Brain microvascular endothelial cell (primary cell): ENCODE measurements around the gene PTPRN2.
"Not testable (repeated sequence)": the region's sequence is repeated elsewhere in the genome, so short reads cannot be mapped to it uniquely, and the experiment has no call there.

Experiments used
- DNase-seq: peaks from one replicate; pipeline ENCODE4 v3.0.0-alpha.2; 2020
- H3K27ac ChIP-seq: fragments of 250-450 bp; sonication (Bioruptor Pico); 2 replicates; pipeline ENCODE4 v1.5.1; 2020; ENCODE audit warnings: mild to moderate bottlenecking, moderate library complexity
- H3K27me3 ChIP-seq: fragments of 250-450 bp; sonication (Bioruptor Pico); replicated peaks from 2 replicates; pipeline ENCODE4 v1.5.1; 2020; ENCODE audit warnings: mild to moderate bottlenecking
- H3K36me3 ChIP-seq: fragments of 250-450 bp; sonication (Bioruptor Pico); replicated peaks from 2 replicates; pipeline ENCODE4 v1.5.1; 2020; ENCODE audit warnings: mild to moderate bottlenecking
- H3K4me3 ChIP-seq: 2 replicates; pipeline ENCODE4 v1.5.1; 2011; ENCODE audit warnings: low read depth, mild to moderate bottlenecking, control low read depth, low read length, moderate library complexity
- CTCF ChIP-seq: IDR thresholded peaks from 2 replicates; pipeline ENCODE4 v1.5.1; 2011; ENCODE audit warnings: low read depth, mild to moderate bottlenecking, moderate library complexity, low read length, control low read depth, inconsistent platforms; ENCODE audit errors: missing control alignments
- in situ Hi-C: cut with HindIII; loops from 2 replicates; pipeline ENCODE4 v1.10.0; 2017; ENCODE audit warnings: low sequenced_read_pairs, low pct_ligation_motif_present

The PTPRN2 gene

DNA sequence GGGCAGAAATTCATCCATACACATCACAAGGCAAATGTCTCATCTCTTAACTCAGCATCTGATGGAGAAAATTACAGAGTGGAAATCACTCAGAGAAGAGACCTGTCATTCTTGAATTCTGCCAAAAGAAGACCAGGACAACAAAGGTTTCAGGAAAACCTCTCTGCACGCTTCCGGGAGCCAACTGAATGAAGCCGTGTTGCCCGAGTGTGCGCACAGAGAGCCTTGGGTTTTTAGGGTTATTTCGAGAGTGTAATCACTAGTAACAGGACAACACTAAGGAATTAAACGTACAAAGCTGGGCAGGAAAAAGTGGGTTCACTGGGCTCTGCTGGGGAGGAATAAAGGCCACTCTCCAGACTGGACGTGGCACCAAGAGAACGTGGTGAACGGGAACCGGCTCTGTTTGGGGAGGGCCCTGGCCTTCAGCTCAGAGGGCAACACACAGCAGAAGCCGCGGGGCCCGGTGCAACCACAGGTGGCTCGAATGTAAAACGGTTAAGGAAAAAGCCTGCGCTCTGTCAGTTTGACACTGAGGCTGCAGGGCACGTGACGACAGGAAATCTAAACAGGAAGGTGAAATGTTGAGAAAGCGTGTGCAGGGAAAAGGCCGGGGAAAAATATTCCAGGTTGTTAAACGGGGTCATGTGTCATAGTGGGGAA lies 919.3 kb downstream of the PTPRN2 start:
- no peak for TF ChIP-seq CTCF
- in situ Hi-C loops = no loop called here
- DNase-seq = no peak
- no peaks in the 10 kb centered on the region for H3K36me3 ChIP-seq
- no peaks in the 10 kb centered on the region for H3K27me3 ChIP-seq
- H3K27ac ChIP-seq = no peak overlapping the region
- H3K4me3 ChIP-seq = no peak overlapping the region

GRCh38 chr7:157667731-157668130 lies 919.9 kb downstream of the PTPRN2 start:
- Histone ChIP-seq H3K36me3 (no peaks in the 10 kb centered on the region), H3K27ac (no peak overlapping the region), H3K27me3 (no peaks in the 10 kb centered on the region), H3K4me3 (no peak overlapping the region)
- DNase-seq = no peak
- no peak for TF ChIP-seq CTCF
- in situ Hi-C loops = no loop called here

DNA sequence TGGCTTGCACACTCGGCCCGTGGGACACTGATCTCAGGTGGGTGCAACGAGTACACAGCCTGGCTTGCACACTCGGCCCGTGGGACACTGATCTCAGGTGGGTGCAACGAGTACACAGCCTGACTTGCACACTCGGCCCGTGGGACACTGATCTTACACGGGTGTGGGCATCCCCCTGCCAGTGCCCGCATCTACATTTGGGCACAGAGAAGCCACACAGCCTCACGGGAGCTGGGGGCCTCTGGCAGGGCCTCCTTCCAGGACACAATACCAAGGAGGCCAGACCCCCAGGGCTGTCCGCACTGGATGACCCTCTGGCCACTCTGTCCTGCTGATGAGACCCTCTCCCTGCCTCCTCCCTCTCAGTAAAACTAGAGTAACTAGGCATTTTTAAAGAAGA lies 920.4 kb downstream of the PTPRN2 start:
- Histone ChIP-seq H3K27ac (no peak overlapping the region), H3K4me3 (no peak overlapping the region), H3K36me3 (no peaks in the 10 kb centered on the region), H3K27me3 (no peaks in the 10 kb centered on the region)
- no peak for TF ChIP-seq CTCF
- in situ Hi-C loops = no loop called here
- DNase-seq = no peak

GRCh38 chr7:157666530-157667040 lies 921.0 kb downstream of the PTPRN2 start:
- no peak overlapping the region for H3K4me3 ChIP-seq
- no peaks in the 10 kb centered on the region for H3K36me3 ChIP-seq
- no peaks in the 10 kb centered on the region for H3K27me3 ChIP-seq
- no peak for DNase-seq
- no peak overlapping the region for H3K27ac ChIP-seq
- no peak for TF ChIP-seq CTCF
- in situ Hi-C loops = no loop called here

DNA sequence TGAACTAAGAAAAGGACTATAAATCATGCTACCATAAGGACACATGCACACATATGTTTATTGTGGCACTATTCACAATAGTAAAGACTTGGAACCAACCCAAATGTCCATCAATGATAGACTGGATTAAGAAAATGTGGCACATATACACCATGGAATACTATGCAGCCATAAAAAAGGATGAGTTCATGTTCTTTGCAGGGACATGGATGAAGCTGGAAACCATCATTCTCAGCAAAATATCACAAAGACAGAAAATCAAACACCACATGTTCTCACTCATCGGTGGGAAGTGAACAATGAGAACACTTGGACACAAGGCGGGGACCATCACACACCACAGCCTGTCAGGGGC lies 922.0 kb downstream of the PTPRN2 start:
- H3K4me3 ChIP-seq, H3K27ac ChIP-seq, in situ Hi-C loops, DNase-seq, H3K36me3 ChIP-seq, H3K27me3 ChIP-seq: not testable (repeated sequence)

DNA sequence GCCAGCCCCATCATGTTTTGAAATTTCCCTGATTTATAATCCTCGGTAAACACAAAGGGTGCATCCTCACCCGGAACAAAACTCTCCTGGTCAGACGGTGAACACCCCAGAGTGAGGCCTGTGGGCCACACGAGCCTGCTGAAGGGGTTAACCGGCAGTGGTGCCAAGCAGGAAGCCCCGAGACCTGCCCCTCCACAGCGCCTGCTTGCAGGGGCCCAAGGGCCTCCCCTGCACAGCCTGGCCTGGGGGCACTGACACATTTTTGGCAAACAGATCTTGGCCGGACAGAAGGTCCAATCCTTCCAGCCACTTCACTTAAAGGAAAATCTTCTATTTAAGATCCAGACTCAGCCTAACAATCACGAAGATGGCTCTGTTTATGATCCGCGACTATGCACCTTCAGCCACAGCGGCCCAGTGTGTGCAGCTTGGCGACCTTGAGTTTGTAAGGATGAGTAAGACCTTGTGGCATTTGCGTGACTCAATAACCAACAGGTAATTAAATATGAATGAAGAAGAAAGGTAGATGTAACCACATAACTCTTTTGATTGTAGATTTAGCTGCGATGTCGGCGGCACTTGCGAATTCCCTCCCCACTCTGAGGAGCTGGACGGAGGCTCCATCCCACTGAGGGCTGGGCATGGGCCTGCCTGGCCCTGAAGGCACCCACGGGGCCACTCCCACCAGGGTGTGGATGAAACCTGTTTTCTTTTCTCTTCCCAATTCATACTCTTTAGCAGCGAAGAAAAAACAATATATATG lies 922.6 kb downstream of the PTPRN2 start:
- in situ Hi-C loops = no loop called here
- TF ChIP-seq CTCF = no peak
- no peak for DNase-seq

More for the DNA sequence above, 922.6 kb downstream of the PTPRN2 start:
- no peak overlapping the region for H3K4me3 ChIP-seq
- H3K36me3 ChIP-seq = no peaks in the 10 kb centered on the region
- H3K27ac ChIP-seq = no peak overlapping the region
- H3K27me3 ChIP-seq = no peaks in the 10 kb centered on the region
